ENCODE measurements around the gene ACP4. TPM values are rescaled to one million over a fixed set of nuclear protein-coding genes. Genes with fewer than 3 reads are reported as not detected.

Gene ACP4
- polyA plus RNA-seq, 1 donor (not counting 4 experiments of a cell fraction or from before 2014, with no cell fraction given), result not detected

- Histone ChIP-seq H3K4me2 (ENCODE audit: control insufficient read depth, extremely low read depth, insufficient read depth, low read depth, low read length) (no peak overlapping the region), H3K9me1 (ENCODE audit: control insufficient read depth, extremely low read depth, insufficient read depth, low read length) (no peaks in the 10 kb centered on the region), H3K4me3 (ENCODE audit: control insufficient read depth in 2 of 3, extremely low read depth in 1 of 3, insufficient read depth in 2 of 3, low read depth in 1 of 3, low read length in 3 of 3) (no peak overlapping the region), H3K9me3 (ENCODE audit: control insufficient read depth, low read depth, low read length) (no peaks in the 10 kb centered on the region), H3K27me3 (ENCODE audit: control insufficient read depth, extremely low read depth, insufficient read depth, low read length) (peaks cover 9% of the 10 kb centered on the region), H3K36me3 (ENCODE audit: control insufficient read depth in 2 of 2, extremely low read depth in 1 of 2, insufficient read depth in 2 of 2, low read length in 2 of 2) (no peaks in the 10 kb centered on the region), H3K79me2 (ENCODE audit: control insufficient read depth, insufficient read depth, low read length) (no peaks in the 10 kb centered on the region), H3K4me1 (ENCODE audit: control insufficient read depth, extremely low read depth, insufficient read depth, low read length) (peaks cover 2% of the 10 kb centered on the region), H3K9ac (ENCODE audit: control insufficient read depth, extremely low read depth, insufficient read depth, low read length) (no peak overlapping the region), H4K20me1 (ENCODE audit: control insufficient read depth, extremely low read depth, insufficient read depth, low read length) (no peaks in the 10 kb centered on the region), H2AFZ (ENCODE audit: control insufficient read depth, low read length) (no peak overlapping the region), H3K27ac (ENCODE audit: control insufficient read depth, insufficient read depth, low read length) (no peak overlapping the region)
- dilution Hi-C loops (cut with MboI; ENCODE audit: extremely low pct_ligation_motif_present, low sequenced_read_pairs), result no loop called here
- no peak for DNase-seq (ENCODE audit: low read depth, low spot score)
- FAIRE-seq, result no peak
- no peak for TF ChIP-seq CTCF (optimal IDR thresholded peaks at IDR 0.05 in 1 of 3, IDR thresholded peaks at IDR 0.05 in 1 of 3, conservative IDR thresholded peaks at IDR 0.05 in 1 of 3; ENCODE audit: extremely low read depth in 1 of 3, insufficient read depth in 2 of 3, low read length in 3 of 3)
- no peak for TF ChIP-seq EZH2 (IDR thresholded peaks at IDR 0.05; ENCODE audit: low read length)
These were observed 51.9 kb downstream of the ACP4 start for GRCh38 chr19:50842130-50842529.

GRCh38 chr19:50843205-50843604, 53.0 kb downstream of the ACP4 start:
- Histone ChIP-seq H3K9me3 (ENCODE audit: control insufficient read depth, low read depth, low read length) (no peaks in the 10 kb centered on the region), H4K20me1 (ENCODE audit: control insufficient read depth, extremely low read depth, insufficient read depth, low read length) (no peaks in the 10 kb centered on the region), H3K4me1 (ENCODE audit: control insufficient read depth, extremely low read depth, insufficient read depth, low read length) (no peaks in the 10 kb centered on the region), H3K79me2 (ENCODE audit: control insufficient read depth, insufficient read depth, low read length) (no peaks in the 10 kb centered on the region), H2AFZ (ENCODE audit: control insufficient read depth, low read length) (no peak overlapping the region), H3K4me2 (ENCODE audit: control insufficient read depth, extremely low read depth, insufficient read depth, low read depth, low read length) (no peak overlapping the region), H3K27me3 (ENCODE audit: control insufficient read depth, extremely low read depth, insufficient read depth, low read length) (peaks cover 9% of the 10 kb centered on the region), H3K9me1 (ENCODE audit: control insufficient read depth, extremely low read depth, insufficient read depth, low read length) (no peaks in the 10 kb centered on the region), H3K9ac (ENCODE audit: control insufficient read depth, extremely low read depth, insufficient read depth, low read length) (no peak overlapping the region), H3K4me3 (ENCODE audit: control insufficient read depth in 2 of 3, extremely low read depth in 1 of 3, insufficient read depth in 2 of 3, low read depth in 1 of 3, low read length in 3 of 3) (no peak overlapping the region), H3K27ac (ENCODE audit: control insufficient read depth, insufficient read depth, low read length) (no peak overlapping the region), H3K36me3 (ENCODE audit: control insufficient read depth in 2 of 2, extremely low read depth in 1 of 2, insufficient read depth in 2 of 2, low read length in 2 of 2) (no peaks in the 10 kb centered on the region)
- no peak for DNase-seq (ENCODE audit: low read depth, low spot score)
- TF ChIP-seq EZH2 (IDR thresholded peaks at IDR 0.05; ENCODE audit: low read length) (no peak), CTCF (optimal IDR thresholded peaks at IDR 0.05 in 1 of 3, IDR thresholded peaks at IDR 0.05 in 1 of 3, conservative IDR thresholded peaks at IDR 0.05 in 1 of 3; ENCODE audit: extremely low read depth in 1 of 3, insufficient read depth in 2 of 3, low read length in 3 of 3) (no peak)
- dilution Hi-C loops (cut with MboI; ENCODE audit: extremely low pct_ligation_motif_present, low sequenced_read_pairs), result no loop called here
- no peak for FAIRE-seq

Data from keratinocyte (primary cell).